Left ventricle myocardium inferior (tissue), 1 donor: ENCODE measurements around the gene ATP8B1. TPM values are rescaled to one million over a fixed set of nuclear protein-coding genes. Genes with fewer than 3 reads are reported as not detected.
A peak's percentile ranks its signal among the peaks of the same experiment; 100 is the strongest.
"Not testable (repeated sequence)": the region's sequence is repeated elsewhere in the genome, so short reads cannot be mapped to it uniquely, and the experiment has no call there.

Source experiments
- DNase-seq: peaks from one replicate; pipeline ENCODE4 v3.0.0-alpha.2; 2020
- H3K27ac ChIP-seq: fragments of 200-600 bp; replicated peaks from 2 replicates; pipeline ENCODE4 v1.8.0; 2021
- H3K27me3 ChIP-seq: fragments of 200-600 bp; 2 replicates; pipeline ENCODE4 v1.8.0; 2021; ENCODE audit warnings: low read depth
- H3K36me3 ChIP-seq: fragments of 200-600 bp; 2 replicates; pipeline ENCODE4 v1.8.0; 2021
- H3K4me1 ChIP-seq: fragments of 200-600 bp; 2 replicates; pipeline ENCODE4 v1.8.0; 2021
- H3K4me3 ChIP-seq: fragments of 200-600 bp; 2 replicates; pipeline ENCODE4 v1.8.0; 2021; ENCODE audit warnings: mild to moderate bottlenecking, moderate library complexity
- H3K9me3 ChIP-seq: fragments of 200-600 bp; replicated peaks from 2 replicates; pipeline ENCODE4 v1.8.0; 2021
- CTCF ChIP-seq: fragments of 200-600 bp; IDR thresholded peaks from 2 replicates; pipeline ENCODE4 v1.8.0; 2021; ENCODE audit warnings: antibody characterized with exemption, mild to moderate bottlenecking, borderline replicate concordance
- intact Hi-C: fragments of 100-400 bp; cut with micrococcal nuclease; formaldehyde crosslinking; loops from one replicate; pipeline ENCODE4 v1.11.0; 2022
- total RNA-seq: library from RNA; stranded (reverse); fragmentation: NEBNext Ultra II Directional; extraction: Animal tissue kit (Norgen Biotek cat#: 25700); gene quantifications from one replicate; pipeline ENCODE4 v1.2.1, GENCODE V29; 2021
- donor health status: DM: no; HTN: yes; CAD: no; lungs with severe emphysema.

ATP8B1 gene
- total RNA-seq, 1 donor from 2014 or later = 8.6 TPM

- peaks cover 49% of the 10 kb centered on the region for H3K36me3 ChIP-seq
- peaks cover 5% of the 10 kb centered on the region for H3K4me1 ChIP-seq
- no peak for DNase-seq
- H3K27me3 ChIP-seq = no peaks in the 10 kb centered on the region
- intact Hi-C loops = no loop called here
- no peaks in the 10 kb centered on the region for H3K9me3 ChIP-seq
- H3K27ac ChIP-seq = peak overlapping the region; percentile 54
- no peak for TF ChIP-seq CTCF
- H3K4me3 ChIP-seq = no peak overlapping the region
Measured at GRCh38 chr18:57649556-57650500, 153.3 kb downstream of the ATP8B1 start.

- intact Hi-C loops = no loop called here
- no peaks in the 10 kb centered on the region for H3K9me3 ChIP-seq
- TF ChIP-seq CTCF = no peak
- no peak overlapping the region for H3K4me3 ChIP-seq
- no peak for DNase-seq
- peaks cover 36% of the 10 kb centered on the region for H3K36me3 ChIP-seq
- peaks cover 5% of the 10 kb centered on the region for H3K4me1 ChIP-seq
- H3K27me3 ChIP-seq = no peaks in the 10 kb centered on the region
- no peak overlapping the region for H3K27ac ChIP-seq
Measured at GRCh38 chr18:57648414-57648813, 154.7 kb downstream of the ATP8B1 start.

GRCh38 chr18:57644540-57644939 is 158.6 kb downstream of the ATP8B1 start:
- no peaks in the 10 kb centered on the region for H3K4me1 ChIP-seq
- no peak overlapping the region for H3K4me3 ChIP-seq
- no peak for DNase-seq
- intact Hi-C loops = no loop called here
- no peaks in the 10 kb centered on the region for H3K9me3 ChIP-seq
- peaks cover 14% of the 10 kb centered on the region for H3K36me3 ChIP-seq
- no peak overlapping the region for H3K27ac ChIP-seq
- TF ChIP-seq CTCF = peak; percentile 49
- no peaks in the 10 kb centered on the region for H3K27me3 ChIP-seq

GRCh38 chr18:57643726-57644125 is 159.4 kb downstream of the ATP8B1 start:
- H3K4me3 ChIP-seq, H3K27ac ChIP-seq, intact Hi-C loops, H3K27me3 ChIP-seq, DNase-seq, H3K9me3 ChIP-seq, H3K4me1 ChIP-seq: not testable (repeated sequence)
- H3K36me3 ChIP-seq = peaks cover 14% of the 10 kb centered on the region

- H3K36me3 ChIP-seq, H3K27ac ChIP-seq, intact Hi-C loops, H3K4me3 ChIP-seq, H3K4me1 ChIP-seq, DNase-seq, H3K9me3 ChIP-seq, H3K27me3 ChIP-seq: not testable (repeated sequence)
Measured at GRCh38 chr18:57642462-57642861, 160.7 kb downstream of the ATP8B1 start.

- Histone ChIP-seq H3K4me3 (no peak overlapping the region), H3K4me1 (no peaks in the 10 kb centered on the region), H3K27ac (no peak overlapping the region), H3K36me3 (peaks cover 6% of the 10 kb centered on the region), H3K9me3 (no peaks in the 10 kb centered on the region), H3K27me3 (no peaks in the 10 kb centered on the region)
- intact Hi-C loops = no loop called here
- no peak for TF ChIP-seq CTCF
- DNase-seq = no peak
Measured at GRCh38 chr18:57640749-57641148, 162.4 kb downstream of the ATP8B1 start.
